Sigmoid colon (tissue), 7 donors: ENCODE data around the gene PDE4D. TPM values are rescaled to one million over a fixed set of nuclear protein-coding genes. Genes with fewer than 3 reads are reported as not detected.
A peak's percentile ranks its signal among the peaks of the same experiment; 100 is the strongest.

Source experiments
- DNase-seq: peaks from one replicate; pipeline ENCODE4 v3.0.0-alpha.2; 2019
- H3K27ac ChIP-seq, 4 donors: fragments of 200-600 bp; sonication (generic); one replicate each; pipeline ENCODE4 v1.5.1; 2016 to 2019; ENCODE audit warnings: mild to moderate bottlenecking in 1 of 4
- H3K27me3 ChIP-seq, 3 donors: fragments of 200-600 bp; sonication (generic); one replicate each; pipeline ENCODE4 v1.5.1; 2019; ENCODE audit warnings: mild to moderate bottlenecking in 1 of 3
- H3K36me3 ChIP-seq, 4 donors: fragments of 200-600 bp; sonication (generic); one replicate each; pipeline ENCODE4 v1.5.1; 2016 to 2019
- H3K4me1 ChIP-seq, 4 donors: fragments of 200-600 bp; sonication (generic); one replicate each; pipeline ENCODE4 v1.5.1; 2017 to 2019
- H3K4me3 ChIP-seq, 4 donors: fragments of 200-600 bp; sonication (generic); one replicate each; pipeline ENCODE4 v1.5.1; 2017 to 2019; ENCODE audit warnings: mild to moderate bottlenecking in 2 of 4, moderate library complexity in 1 of 4
- H3K9me3 ChIP-seq, 4 donors: fragments of 200-600 bp in 3 of 4; sonication (generic) in 3 of 4; one replicate each; pipeline versions ENCODE4 v1.5.1 to v1.6.1; 2013 to 2019
- CTCF ChIP-seq, 4 experiments: fragments of 450-650 bp in 3 of 4; fragments of 200-600 bp in 1 of 4; IDR thresholded peaks; one replicate each; pipeline ENCODE4 v1.5.1; 2016 to 2019; ENCODE audit warnings: antibody characterized with exemption in 4 of 4, mild to moderate bottlenecking in 3 of 4, moderate library complexity in 2 of 4
- EP300 ChIP-seq, 4 donors: sonication (generic); formaldehyde crosslinking; IDR thresholded peaks; one replicate each; pipeline ENCODE4 v1.6.1; 2017; ENCODE audit warnings: antibody characterized with exemption in 4 of 4
- POLR2A ChIP-seq, 2 donors: fragments of 450-650 bp; IDR thresholded peaks; one replicate each; pipeline ENCODE4 v1.6.1; 2016; ENCODE audit warnings: antibody characterized with exemption in 2 of 2, mild to moderate bottlenecking in 2 of 2, moderate library complexity in 2 of 2
- POLR2AphosphoS5 ChIP-seq, 4 donors: sonication (generic); formaldehyde crosslinking; IDR thresholded peaks; one replicate each; pipeline ENCODE4 v1.6.1; 2017; ENCODE audit warnings: antibody characterized with exemption in 4 of 4
- WGBS, 2 donors: extraction: QIAGEN DNeasy Blood & Tissue Kit; methylation state at CpG; one replicate each; pipeline ENCODE4 v1.1.7; 2013; 5-methylcytosine and 5-hydroxymethylcytosine counted together
- intact Hi-C: fragments of 100-400 bp; cut with DNase I; formaldehyde crosslinking; loops from one replicate; pipeline ENCODE4 v1.15.1; 2023
- polyA plus RNA-seq, 3 donors: library from polyadenylated mRNA; stranded (reverse); fragments of 200-250 nt; gene quantifications; one replicate each; pipeline ENCODE4 v1.2.3, GENCODE V29; 2013
- total RNA-seq, 4 donors: library from RNA; depleted of rRNA; stranded (reverse); fragments of >200 nt; gene quantifications; one replicate each; pipeline ENCODE4 v1.1.0, GENCODE V29; 2016
- donor health status: healthy with polysubstance abuse.
- donor health status: Bipolar disorder and iron deficiency.
- donor health status: healthy.

Gene PDE4D
- total and polyA plus RNA-seq, 7 donors = 6.0 to 289 (median 169) TPM

GRCh38 chr5:59328709-59329296 is 564.7 kb downstream of the PDE4D start:
- Histone ChIP-seq H3K27me3 (no peaks in the 10 kb centered on the region), H3K27ac (peak overlapping the region in 3 of 4 donors; percentile 29 to 66 (median 50)), H3K4me1 (peaks cover 0 to 28% (median 18%) of the 10 kb centered on the region in 4 donors), H3K36me3 (no peaks in the 10 kb centered on the region), H3K9me3 (no peaks in the 10 kb centered on the region), H3K4me3 (no peak overlapping the region)
- DNase-seq = no peak
- intact Hi-C loops = no loop called here
- TF ChIP-seq POLR2A (IDR thresholded peaks at IDR 0.05) (no peak), POLR2AphosphoS5 (IDR thresholded peaks at IDR 0.05) (no peak), EP300 (IDR thresholded peaks at IDR 0.05) (no peak)
- WGBS, 2 donors = 78 to 86% methylated on average over 6 of the region's 6 CpGs

GRCh38 chr5:59327191-59327980 is 566.1 kb downstream of the PDE4D start:
- TF ChIP-seq EP300 (IDR thresholded peaks at IDR 0.05) (no peak), POLR2AphosphoS5 (IDR thresholded peaks at IDR 0.05) (no peak), POLR2A (IDR thresholded peaks at IDR 0.05) (no peak), CTCF (IDR thresholded peaks at IDR 0.05) (no peak)
- H3K9me3 ChIP-seq = no peaks in the 10 kb centered on the region

GRCh38 chr5:59326596-59326995 is 566.9 kb downstream of the PDE4D start:
- TF ChIP-seq EP300 (IDR thresholded peaks at IDR 0.05) (no peak), POLR2A (IDR thresholded peaks at IDR 0.05) (no peak), POLR2AphosphoS5 (IDR thresholded peaks at IDR 0.05) (no peak), CTCF (IDR thresholded peaks at IDR 0.05) (no peak)
- intact Hi-C loops = no loop called here
- Histone ChIP-seq H3K27ac (no peak overlapping the region), H3K27me3 (no peaks in the 10 kb centered on the region), H3K4me1 (peaks cover 0 to 42% (median 34%) of the 10 kb centered on the region in 4 donors), H3K9me3 (no peaks in the 10 kb centered on the region), H3K36me3 (no peaks in the 10 kb centered on the region), H3K4me3 (no peak overlapping the region)
- no peak for DNase-seq
- WGBS, 2 donors = 90 to 93% methylated on average over 2 of the region's 2 CpGs

More at GRCh38 chr5:59327191-59327980, 566.1 kb downstream of the PDE4D start:
- H3K27me3 ChIP-seq = no peaks in the 10 kb centered on the region
- WGBS, 2 donors = 87 to 92% methylated on average over 4 of the region's 4 CpGs
- H3K36me3 ChIP-seq = no peaks in the 10 kb centered on the region
- intact Hi-C loops = no loop called here
- no peak for DNase-seq
- peak overlapping the region in 2 of 4 donors; percentile 3 to 66 for H3K27ac ChIP-seq
- peaks cover 0 to 34% (median 27%) of the 10 kb centered on the region in 4 donors for H3K4me1 ChIP-seq
- no peak overlapping the region for H3K4me3 ChIP-seq

- Histone ChIP-seq H3K4me1 (peaks cover 0 to 55% (median 39%) of the 10 kb centered on the region in 4 donors), H3K27ac (no peak overlapping the region), H3K9me3 (no peaks in the 10 kb centered on the region), H3K27me3 (no peaks in the 10 kb centered on the region), H3K4me3 (no peak overlapping the region), H3K36me3 (no peaks in the 10 kb centered on the region)
- TF ChIP-seq POLR2AphosphoS5 (IDR thresholded peaks at IDR 0.05) (no peak), EP300 (IDR thresholded peaks at IDR 0.05) (no peak), CTCF (IDR thresholded peaks at IDR 0.05) (no peak), POLR2A (IDR thresholded peaks at IDR 0.05) (no peak)
- DNase-seq = no peak
- intact Hi-C loops = loop anchor here (2.0 kb wide), 1 partner anchor 14 kb away; no protein-coding TSS in a partner anchor
- 64 to 75% methylated on average over 2 of the region's 2 CpGs for WGBS, 2 donors
Observed at GRCh38 chr5:59325070-59325469, 568.5 kb downstream of the PDE4D start.

- intact Hi-C loops = no loop called here
- Histone ChIP-seq H3K4me3 (no peak overlapping the region), H3K27me3 (no peaks in the 10 kb centered on the region), H3K27ac (peak overlapping the region in 2 of 4 donors; percentile 58 to 89), H3K4me1 (peaks cover 0 to 61% (median 43%) of the 10 kb centered on the region in 4 donors), H3K36me3 (no peaks in the 10 kb centered on the region), H3K9me3 (no peaks in the 10 kb centered on the region)
- no peak for TF ChIP-seq CTCF (IDR thresholded peaks at IDR 0.05)
- WGBS, 2 donors = 85 to 90% methylated on average over 2 of the region's 2 CpGs
- no peak for DNase-seq
Observed at GRCh38 chr5:59322894-59323293, 570.6 kb downstream of the PDE4D start.
